ENCODE results near the gene ATXN7L1.

Gene ATXN7L1

GRCh38 chr7:105675934-105676371, 200.4 kb downstream of the ATXN7L1 start:
- DNase-seq (ENCODE audit: low read depth in 2 of 2), result no peak

DNA sequence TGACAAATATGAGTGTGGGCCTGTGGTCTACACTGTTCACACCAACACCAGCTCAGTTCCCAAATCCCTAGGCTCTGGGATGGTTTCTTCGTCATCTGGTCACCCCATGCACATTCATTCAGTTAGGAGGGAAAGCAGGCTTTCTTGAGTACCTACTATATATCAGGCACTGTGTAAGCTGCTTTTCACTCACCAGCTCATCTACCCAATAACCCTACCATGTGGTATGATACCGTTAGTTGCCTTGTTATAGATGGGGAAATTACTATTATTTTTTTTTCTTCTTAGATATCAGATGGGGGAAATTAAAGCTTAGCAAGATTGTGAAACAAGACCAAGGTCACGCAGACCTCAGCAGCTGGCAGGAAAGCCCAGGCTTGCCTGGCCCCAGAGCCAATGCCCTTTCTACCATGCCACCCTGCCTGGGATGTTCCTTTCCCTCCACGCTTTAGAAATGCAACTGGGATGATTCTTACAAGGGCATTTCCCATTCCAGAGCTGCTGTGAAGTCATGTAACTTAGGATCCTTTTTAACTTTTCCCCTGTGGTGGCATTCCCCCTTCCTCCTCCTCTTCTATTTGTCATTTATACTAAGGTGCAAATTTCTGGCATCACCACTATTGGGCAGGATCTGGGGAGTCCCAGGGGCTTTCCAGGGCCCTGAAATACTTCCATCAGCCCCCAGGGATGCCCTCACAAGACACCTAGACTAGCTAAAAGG, 202.0 kb downstream of the ATXN7L1 start:
- no peak for DNase-seq (ENCODE audit: low read depth in 2 of 2)

DNA sequence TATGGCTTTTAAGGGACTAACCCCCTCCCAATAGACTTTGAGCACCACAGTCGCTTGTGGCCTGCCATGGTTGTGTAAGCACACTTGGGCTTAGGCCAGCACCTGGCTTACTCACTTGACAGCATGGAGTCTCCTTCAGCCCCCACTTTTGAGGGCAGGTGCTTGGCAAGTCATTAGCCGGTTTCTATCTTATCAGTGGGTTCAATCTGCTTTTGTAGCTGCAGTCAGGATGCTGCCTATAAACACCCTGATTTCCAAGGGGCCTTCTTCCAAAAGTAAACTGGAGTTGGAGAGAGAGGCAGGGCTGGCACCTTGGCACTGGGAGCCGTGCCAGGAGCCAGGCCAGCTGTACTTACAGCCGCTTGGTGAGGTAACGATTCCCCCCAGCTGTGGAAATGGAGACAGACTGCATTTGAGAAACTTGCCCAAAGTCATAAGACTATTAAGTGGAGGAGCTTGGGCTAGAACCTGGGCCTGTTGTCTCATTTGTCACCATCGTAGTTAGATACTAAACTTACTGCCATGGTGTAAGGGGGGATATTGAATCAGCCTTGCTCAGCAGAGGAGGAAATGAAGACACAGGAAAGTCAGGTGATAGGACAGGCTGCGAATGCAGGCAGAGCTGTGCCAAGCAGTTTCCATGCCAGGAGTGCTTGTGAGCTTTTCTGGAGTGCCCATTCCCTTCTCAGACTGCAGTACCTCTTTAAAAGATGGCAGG, 202.9 kb downstream of the ATXN7L1 start:
- DNase-seq (ENCODE audit: low read depth in 2 of 2), result no peak

DNA sequence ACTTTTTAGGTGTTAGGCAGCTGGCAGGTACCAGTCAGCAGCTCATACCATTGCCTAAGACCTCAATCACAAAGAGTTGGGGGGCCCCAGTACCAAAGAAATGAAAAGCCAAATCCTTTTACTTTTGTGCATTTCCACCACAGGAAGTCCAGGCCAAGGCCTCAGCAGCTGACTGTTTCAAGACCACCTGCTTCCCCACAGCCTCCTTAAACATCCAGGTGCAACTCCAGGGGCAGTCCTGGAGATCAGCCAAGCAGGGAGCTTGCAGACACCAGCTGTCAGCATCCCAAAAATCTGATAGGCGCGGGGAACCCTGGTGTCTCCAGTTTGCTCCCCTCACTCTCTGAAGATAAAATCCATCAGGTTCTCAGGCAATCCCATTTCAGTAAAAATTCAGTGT, 203.6 kb downstream of the ATXN7L1 start:
- no peak for DNase-seq (ENCODE audit: low read depth in 2 of 2)

GRCh38 chr7:105666324-105666723, 210.1 kb downstream of the ATXN7L1 start:
- no peak for DNase-seq (ENCODE audit: low read depth in 2 of 2)

DNA sequence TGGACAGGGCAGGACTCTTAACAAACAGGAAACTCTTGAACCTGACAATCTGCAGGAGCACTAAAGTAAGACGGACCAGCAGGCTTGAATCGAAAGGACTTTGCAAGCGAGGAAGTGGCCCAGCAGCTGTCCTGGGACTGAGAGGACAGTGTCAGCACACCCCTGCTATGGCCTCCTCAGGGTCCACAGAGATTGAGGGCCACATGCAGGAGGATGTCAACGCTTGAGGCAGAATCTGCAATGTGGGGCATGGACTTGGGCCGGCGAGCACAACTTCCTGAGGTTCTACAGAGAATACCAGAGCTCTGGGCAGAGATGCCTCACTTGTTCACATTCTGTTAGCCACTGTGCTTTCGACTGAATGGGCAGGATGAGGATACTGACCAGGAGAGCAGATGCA, 210.7 kb downstream of the ATXN7L1 start:
- no peak for DNase-seq (ENCODE audit: low read depth in 2 of 2)

DNA sequence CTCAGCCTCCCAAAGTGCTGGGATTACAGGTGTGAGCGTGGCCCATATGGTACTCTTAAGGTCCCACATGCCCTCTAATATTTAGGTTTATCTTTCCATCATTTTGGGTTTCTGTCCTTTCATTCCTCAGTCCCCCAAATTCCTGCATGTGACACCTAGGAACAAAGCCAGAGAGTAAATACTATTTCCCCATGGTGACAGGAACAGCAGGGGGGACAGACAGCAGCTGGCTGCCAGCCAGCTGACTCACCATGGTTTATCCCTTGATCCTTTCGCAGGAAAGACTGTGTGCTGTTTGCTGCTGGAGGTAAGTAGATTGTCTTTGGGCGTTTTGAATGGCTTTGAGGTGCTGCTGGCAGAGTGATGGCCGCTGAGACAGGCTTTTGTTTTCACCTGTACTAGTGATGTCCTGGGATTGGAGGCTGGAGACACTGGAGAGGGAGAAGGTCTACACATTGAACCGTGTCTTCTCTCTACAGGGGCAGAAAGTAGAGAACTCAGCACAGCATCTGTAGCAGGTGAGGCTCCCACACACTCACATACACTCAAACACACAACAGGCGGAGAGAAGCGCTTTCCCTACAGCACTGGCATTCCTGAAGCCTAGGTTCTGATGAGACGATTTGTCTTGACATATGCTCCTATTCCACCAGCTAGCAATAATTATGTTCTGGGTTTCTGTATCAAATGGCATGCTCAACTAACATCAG, 211.4 kb downstream of the ATXN7L1 start:
- DNase-seq (ENCODE audit: low read depth in 2 of 2), result no peak

- DNase-seq (ENCODE audit: low read depth in 2 of 2), result no peak
Measured at GRCh38 chr7:105662998-105663397, 213.4 kb downstream of the ATXN7L1 start.

DNA sequence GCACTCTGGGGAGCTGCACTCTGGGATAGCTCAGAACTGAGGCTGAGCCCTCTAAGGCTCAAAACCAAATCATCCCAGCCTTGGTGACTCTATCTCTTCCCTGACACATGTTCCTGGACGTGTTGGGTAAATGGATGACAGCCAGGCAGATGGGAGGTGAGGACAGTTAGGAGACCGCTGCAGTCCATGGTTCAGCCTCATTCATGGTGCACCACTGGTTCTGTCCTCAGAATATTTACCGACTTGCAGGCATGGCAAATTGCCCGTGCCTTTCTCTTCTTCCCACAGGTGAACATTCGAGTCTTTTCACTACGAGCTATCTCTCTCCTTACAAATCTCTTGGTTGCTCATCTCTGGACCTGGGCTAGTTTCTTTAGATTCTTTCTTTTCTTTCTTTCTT, 214.8 kb downstream of the ATXN7L1 start:
- DNase-seq (ENCODE audit: low read depth in 2 of 2), result no peak

DNA sequence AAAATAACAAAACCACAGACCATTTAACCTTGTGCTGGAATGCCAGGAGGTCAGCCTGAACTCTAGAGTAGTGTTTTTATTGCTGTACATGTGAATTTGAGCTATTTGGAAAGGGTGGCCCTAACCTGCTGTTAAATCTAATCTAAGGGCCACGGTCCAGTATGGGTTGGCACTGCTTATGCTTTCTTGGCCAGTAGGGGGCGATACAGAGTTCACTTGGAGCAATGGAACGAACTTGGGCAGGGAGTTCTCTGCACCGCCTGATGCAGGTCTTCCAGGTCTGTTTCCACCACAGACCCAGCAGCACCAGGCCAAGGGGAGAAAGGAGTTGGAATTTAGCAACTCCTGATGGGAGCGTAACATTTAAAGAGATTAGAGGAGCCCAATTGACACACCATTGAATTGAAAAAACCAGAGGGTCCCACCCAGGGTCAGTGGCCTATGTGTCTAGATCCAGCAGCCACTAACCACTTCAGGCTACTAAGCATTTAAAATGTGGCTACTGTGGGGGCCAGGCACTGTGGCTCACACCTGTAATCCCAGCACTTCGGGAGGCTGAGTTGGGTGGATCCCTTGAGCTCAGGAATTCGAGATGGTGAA, 219.4 kb downstream of the ATXN7L1 start:
- no peak for DNase-seq (ENCODE audit: low read depth in 2 of 2)

- peak; percentile 55 to 61 for DNase-seq (ENCODE audit: low read depth in 2 of 2)
Measured at GRCh38 chr7:105655500-105656380, 220.7 kb downstream of the ATXN7L1 start.

DNA sequence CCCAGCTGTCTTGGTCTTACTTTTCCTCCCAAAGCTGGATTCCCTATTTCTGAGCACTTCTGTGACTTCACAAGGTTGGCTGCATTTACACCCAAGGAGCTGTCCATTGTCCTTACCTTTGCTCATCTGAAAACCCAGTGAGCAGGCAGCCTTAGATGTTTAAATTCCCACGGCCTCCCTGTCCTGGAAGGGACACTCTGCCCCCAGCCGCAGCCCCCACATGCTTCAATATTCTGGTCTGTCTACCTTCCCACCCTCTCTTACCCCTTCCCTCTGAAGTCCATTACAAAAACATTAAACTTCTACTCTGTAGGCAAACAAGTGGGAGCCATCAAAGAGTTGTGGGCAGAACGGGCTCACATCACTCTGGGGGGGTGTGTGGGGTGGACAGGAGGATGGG, 221.3 kb downstream of the ATXN7L1 start:
- DNase-seq (ENCODE audit: low read depth in 2 of 2), result peak; percentile 14 to 26

DNA sequence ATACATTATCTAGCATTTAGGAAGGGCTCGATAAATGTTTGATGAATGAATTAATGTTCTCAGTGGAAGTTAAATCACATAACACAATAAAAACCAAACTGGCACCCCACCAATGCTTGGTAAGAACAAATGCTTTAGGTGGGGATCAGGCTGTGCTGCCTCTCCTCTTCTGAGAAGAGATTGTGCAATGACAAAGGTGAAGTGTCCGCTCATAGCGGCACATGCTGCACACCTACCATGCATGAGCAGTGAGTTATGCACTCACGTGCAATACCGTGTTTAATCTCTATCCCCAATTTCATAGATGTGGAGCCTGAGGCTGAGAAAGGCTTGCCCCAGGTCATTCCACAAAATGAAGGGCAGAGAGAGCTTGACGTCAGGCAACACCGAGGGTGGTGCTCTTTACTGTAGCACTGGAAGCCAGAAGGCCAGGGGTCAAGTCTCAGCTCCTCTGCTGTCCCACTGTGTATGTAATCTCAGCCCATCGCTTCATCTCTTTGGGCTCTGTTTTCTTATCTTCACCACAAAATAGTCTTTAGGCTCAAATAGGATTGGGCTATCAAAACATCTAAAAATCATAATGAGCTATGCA, 222.2 kb downstream of the ATXN7L1 start:
- DNase-seq (ENCODE audit: low read depth in 2 of 2), result no peak

DNA sequence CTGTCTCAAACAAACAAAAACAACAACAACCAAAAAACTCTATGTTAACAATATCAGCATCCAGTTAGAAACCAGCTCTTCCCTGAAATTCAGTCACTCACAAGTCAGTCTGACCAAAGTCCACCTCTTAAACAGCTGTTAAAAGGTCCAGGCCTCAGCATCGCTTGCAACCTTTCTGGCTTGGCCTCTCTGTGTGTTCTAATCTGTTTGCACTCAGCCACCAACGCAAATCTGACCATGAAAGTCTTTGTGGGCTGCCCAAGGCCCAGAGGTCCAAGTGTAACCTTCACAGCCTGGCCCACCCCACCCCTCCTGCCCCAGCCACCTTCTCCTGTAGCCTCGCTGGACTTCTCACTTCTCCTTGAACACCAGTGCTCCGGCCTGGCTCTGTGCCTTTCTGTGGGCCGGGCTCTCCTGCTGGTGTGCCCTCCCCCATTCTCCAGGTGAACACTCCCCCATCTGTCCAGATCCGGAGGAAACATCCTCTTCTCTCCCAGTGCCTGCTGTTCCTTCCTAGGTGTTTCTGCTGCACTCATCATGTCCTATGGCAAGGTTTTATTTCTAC, 222.9 kb downstream of the ATXN7L1 start:
- no peak for DNase-seq (ENCODE audit: low read depth in 2 of 2)

DNA sequence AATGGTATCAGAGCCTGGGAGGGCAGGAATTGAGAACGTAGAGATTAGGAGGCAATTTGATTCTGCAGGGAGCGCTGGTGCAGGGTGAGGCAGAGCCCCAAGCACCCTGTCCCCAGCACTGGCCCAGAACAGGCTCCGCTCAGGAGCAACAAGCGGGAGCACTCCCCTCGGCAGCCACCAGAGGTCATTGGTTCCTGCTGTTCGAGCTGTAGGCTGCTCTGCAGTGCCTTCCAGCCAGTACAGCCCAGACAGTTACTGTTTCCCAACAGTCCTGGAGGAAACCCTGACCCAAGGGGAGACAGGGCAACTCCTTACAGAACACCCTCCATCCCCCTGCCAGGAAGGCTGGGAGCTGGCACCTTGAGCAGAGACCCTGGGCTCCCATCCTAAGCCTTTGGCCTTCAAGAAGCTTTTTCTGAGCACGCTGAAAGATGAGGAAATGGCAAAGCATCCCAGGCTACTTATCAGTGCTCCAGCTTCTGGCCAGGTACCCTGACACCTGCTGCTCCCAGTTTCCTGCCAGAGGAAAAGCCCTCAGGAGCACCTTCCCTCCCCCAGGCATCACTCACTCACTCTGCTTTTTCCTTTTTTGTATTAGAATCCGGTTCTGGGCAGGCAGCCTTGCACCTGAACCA, 223.9 kb downstream of the ATXN7L1 start:
- peak; percentile 27 to 32 for DNase-seq (ENCODE audit: low read depth in 2 of 2)

GRCh38 chr7:105651798-105652197, 224.6 kb downstream of the ATXN7L1 start:
- no peak for DNase-seq (ENCODE audit: low read depth in 2 of 2)

GRCh38 chr7:105650382-105650970, 225.9 kb downstream of the ATXN7L1 start:
- DNase-seq (ENCODE audit: low read depth in 2 of 2), result no peak

- DNase-seq (ENCODE audit: low read depth in 2 of 2), result peak; percentile 31
Measured at GRCh38 chr7:105649727-105650381, 226.5 kb downstream of the ATXN7L1 start.
